CD14-positive monocyte (primary cell): ENCODE results near the gene RBMS3. TPM values are rescaled to one million over a fixed set of nuclear protein-coding genes. Genes with fewer than 3 reads are reported as not detected.

Source experiments
- DNase-seq, 3 donors: peaks; one replicate each; pipeline ENCODE4 v3.0.0-alpha.2; 2011 to 2022
- H2AFZ ChIP-seq: 2 replicates; pipeline ENCODE4 v1.6.0; 2012; ENCODE audit warnings: mild to moderate bottlenecking, low read depth, low read length, inconsistent platforms; ENCODE audit not compliant: insufficient read depth, poor library complexity, severe bottlenecking
- H3K27ac ChIP-seq, 2 donors: 1 replicate in 1 of 2; 2 replicates in 1 of 2; pipeline ENCODE4 v1.5.1; 2012 to 2013; ENCODE audit warnings: low read length in 2 of 2, control low read depth in 1 of 2, inconsistent platforms in 1 of 2, low read depth in 1 of 2, mild to moderate bottlenecking in 1 of 2
- H3K27me3 ChIP-seq, 2 donors: one replicate each; pipeline versions ENCODE4 v1.6.0 to v1.6.1; 2011 to 2013; ENCODE audit warnings: low read length in 2 of 2; ENCODE audit not compliant: control insufficient read depth in 2 of 2, insufficient read depth in 2 of 2
- H3K36me3 ChIP-seq, 2 donors: replicated peaks in 1 of 2; 1 replicate in 1 of 2; 2 replicates in 1 of 2; pipeline versions ENCODE4 v1.5.1 to v1.6.1; 2012 to 2013; ENCODE audit warnings: low read length in 2 of 2, control low read depth in 1 of 2, inconsistent platforms in 1 of 2, mild to moderate bottlenecking in 1 of 2; ENCODE audit not compliant: insufficient read depth in 2 of 2, control insufficient read depth in 1 of 2
- H3K4me1 ChIP-seq, 2 donors: 1 replicate in 1 of 2; 2 replicates in 1 of 2; pipeline versions ENCODE4 v1.5.1 to v1.6.1; 2012 to 2013; ENCODE audit warnings: low read length in 2 of 2, control low read depth in 1 of 2, inconsistent platforms in 1 of 2, mild to moderate bottlenecking in 1 of 2, moderate library complexity in 1 of 2; ENCODE audit not compliant: insufficient read depth in 2 of 2, control insufficient read depth in 1 of 2
- H3K4me2 ChIP-seq: replicated peaks from 2 replicates; pipeline ENCODE3; 2012; ENCODE audit warnings: low read length, moderate library complexity, mild to moderate bottlenecking; ENCODE audit not compliant: poor library complexity, severe bottlenecking; ENCODE audit errors: extremely low read depth
- H3K4me3 ChIP-seq, 3 experiments: fragments of 200-600 bp in 1 of 3; sonication (generic) in 1 of 3; replicated peaks in 1 of 3; 1 replicate in 2 of 3; 2 replicates in 1 of 3; pipeline ENCODE4 v1.5.1; 2011 to 2013; ENCODE audit warnings: low read length in 3 of 3, mild to moderate bottlenecking in 3 of 3, control low read depth in 2 of 3, low read depth in 2 of 3, inconsistent platforms in 1 of 3, moderate library complexity in 1 of 3
- H3K79me2 ChIP-seq: 2 replicates; pipeline ENCODE4 v1.6.0; 2012; ENCODE audit warnings: mild to moderate bottlenecking, control low read depth, inconsistent platforms, low read length, moderate library complexity; ENCODE audit not compliant: insufficient read depth
- H3K9ac ChIP-seq: 2 replicates; pipeline ENCODE4 v1.6.0; 2017; ENCODE audit warnings: low read length, mild to moderate bottlenecking; ENCODE audit not compliant: insufficient read depth, poor library complexity, severe bottlenecking
- H3K9me3 ChIP-seq, 2 donors: replicated peaks in 1 of 2; 1 replicate in 1 of 2; 2 replicates in 1 of 2; pipeline versions ENCODE4 v1.5.1 to v1.6.1; 2012 to 2013; ENCODE audit warnings: low read length in 2 of 2, control low read depth in 1 of 2; ENCODE audit not compliant: control insufficient read depth in 1 of 2, insufficient read depth in 1 of 2
- H4K20me1 ChIP-seq: 2 replicates; pipeline ENCODE4 v1.6.0; 2012; ENCODE audit warnings: mild to moderate bottlenecking, low read length, control low read depth, moderate library complexity; ENCODE audit not compliant: insufficient read depth
- H3K27ac Mint-ChIP-seq, 7 donors: one replicate each; pipeline ENCODE4 v1.8.0; 2020; ENCODE audit warnings: mild to moderate bottlenecking in 7 of 7, mixed read lengths in 7 of 7, moderate library complexity in 6 of 7, inconsistent platforms in 2 of 7
- H3K27me3 Mint-ChIP-seq, 3 donors: one replicate each; pipeline ENCODE4 v1.8.0; 2021 to 2022; ENCODE audit warnings: low read depth in 3 of 3, mild to moderate bottlenecking in 3 of 3, mixed read lengths in 3 of 3, moderate library complexity in 3 of 3, inconsistent platforms in 1 of 3
- H3K36me3 Mint-ChIP-seq, 2 donors: one replicate each; pipeline ENCODE4 v1.8.0; 2020; ENCODE audit warnings: mixed read lengths in 2 of 2, inconsistent platforms in 1 of 2, mild to moderate bottlenecking in 1 of 2
- H3K4me1 Mint-ChIP-seq: one replicate; pipeline ENCODE4 v1.8.0; 2020; ENCODE audit warnings: mild to moderate bottlenecking, mixed read lengths
- H3K4me3 Mint-ChIP-seq, 2 donors: one replicate each; pipeline ENCODE4 v1.8.0; 2020; ENCODE audit warnings: mild to moderate bottlenecking in 2 of 2, mixed read lengths in 2 of 2, moderate library complexity in 1 of 2
- H3K9me3 Mint-ChIP-seq, 7 donors: one replicate each; pipeline ENCODE4 v1.8.0; 2020 to 2022; ENCODE audit warnings: mixed read lengths in 7 of 7, mild to moderate bottlenecking in 6 of 7, moderate library complexity in 6 of 7, inconsistent platforms in 2 of 7
- WGBS: methylation state at CpG from one replicate; pipeline ENCODE4 v1.1.5; 2013; ENCODE audit warnings: missing lambda C conversion rate; ENCODE audit not compliant: insufficient coverage; 5-methylcytosine and 5-hydroxymethylcytosine counted together
- intact Hi-C, 2 donors: fragments of 100-400 bp; cut with micrococcal nuclease; formaldehyde crosslinking; loops; one replicate each; pipeline versions ENCODE4 v1.15.0 to v1.15.1; 2023
- polyA plus RNA-seq, 3 donors: library from polyadenylated mRNA; depleted of rRNA in 1 of 3; unstranded in 2 of 3; stranded (reverse) in 1 of 3; fragments of 300-500 nt in 2 of 3; fragments of >200 nt in 1 of 3; fragmentation: Illumina TruSeq in 2 of 3; gene quantifications; 1 replicate in 2 of 3; 2 replicates in 1 of 3; pipeline ENCODE4 v1.2.3, GENCODE V29; 2012 to 2021
- TF ChIP-seq, protein P1 (sequence below): fragments of 200-600 bp; IDR thresholded peaks from one replicate; pipeline ENCODE4 v1.8.0; 2022; ENCODE audit warnings: antibody characterized with exemption, mild to moderate bottlenecking

RBMS3 gene
- polyA plus RNA-seq, 3 donors: not detected

DNA sequence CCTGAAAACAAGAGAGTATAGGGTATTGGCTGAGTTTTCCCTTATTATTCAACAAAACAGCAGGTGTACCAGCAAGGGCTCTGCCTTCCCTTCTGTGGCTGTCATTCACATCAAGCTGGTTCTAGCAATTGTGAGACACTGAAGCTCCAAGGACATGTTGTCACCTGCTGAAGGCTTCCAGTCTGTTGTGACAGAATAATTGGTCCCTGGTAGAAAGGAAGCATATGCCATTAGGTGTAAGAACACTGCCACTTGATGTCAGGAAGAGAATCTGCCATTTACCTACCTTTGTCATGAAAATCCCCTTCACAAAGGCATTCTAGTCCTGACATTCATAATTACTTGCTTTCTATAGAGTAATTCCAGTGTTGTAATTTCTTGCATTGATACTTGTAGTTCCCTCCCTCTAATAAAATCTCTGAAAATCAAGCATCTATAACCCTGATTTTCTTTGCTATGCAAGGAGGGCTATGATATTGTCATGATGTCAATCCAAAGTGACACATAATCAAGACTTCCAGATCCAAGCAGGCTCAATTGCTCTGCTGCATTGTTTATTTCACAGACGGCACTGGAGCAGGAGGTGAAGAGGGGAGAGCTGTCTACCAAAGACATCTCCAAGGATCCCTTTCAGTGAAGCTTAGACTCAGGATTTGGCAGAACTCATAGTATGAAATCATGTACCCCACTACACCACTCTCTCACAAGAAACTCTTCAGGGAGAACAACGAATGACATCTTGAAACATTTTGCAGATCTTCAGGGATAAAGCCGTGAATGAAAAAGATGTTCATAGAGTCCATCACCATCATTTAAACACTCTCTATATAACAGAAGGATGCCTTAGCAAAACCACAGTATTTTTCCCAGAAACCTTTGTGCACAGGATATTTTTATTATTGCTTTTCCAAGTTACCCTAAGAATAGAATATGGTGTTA is 425.3 kb downstream of the RBMS3 start:
- Mint-ChIP-seq H3K27me3 (no peaks in the 10 kb centered on the region), H3K9me3 (peaks cover 6 to 16% (median 10%) of the 10 kb centered on the region in 7 donors), H3K4me3 (no peak overlapping the region), H3K4me1 (no peaks in the 10 kb centered on the region), H3K27ac (no peak overlapping the region), H3K36me3 (no peaks in the 10 kb centered on the region)
- H3K27ac ChIP-seq: no peak overlapping the region
- intact Hi-C loops: no loop called here
- no peak overlapping the region for H2AFZ ChIP-seq
- H3K79me2 ChIP-seq: no peaks in the 10 kb centered on the region
- H3K27me3 ChIP-seq: no peaks in the 10 kb centered on the region
- no peak overlapping the region for H3K4me2 ChIP-seq
- H3K36me3 ChIP-seq: no peaks in the 10 kb centered on the region
- H3K9me3 ChIP-seq: peaks cover 0 to 15% of the 10 kb centered on the region in 2 donors
- WGBS: 70% methylated on average over 2 of the region's 3 CpGs
- DNase-seq: no peak
- TF ChIP-seq, protein P1, sequence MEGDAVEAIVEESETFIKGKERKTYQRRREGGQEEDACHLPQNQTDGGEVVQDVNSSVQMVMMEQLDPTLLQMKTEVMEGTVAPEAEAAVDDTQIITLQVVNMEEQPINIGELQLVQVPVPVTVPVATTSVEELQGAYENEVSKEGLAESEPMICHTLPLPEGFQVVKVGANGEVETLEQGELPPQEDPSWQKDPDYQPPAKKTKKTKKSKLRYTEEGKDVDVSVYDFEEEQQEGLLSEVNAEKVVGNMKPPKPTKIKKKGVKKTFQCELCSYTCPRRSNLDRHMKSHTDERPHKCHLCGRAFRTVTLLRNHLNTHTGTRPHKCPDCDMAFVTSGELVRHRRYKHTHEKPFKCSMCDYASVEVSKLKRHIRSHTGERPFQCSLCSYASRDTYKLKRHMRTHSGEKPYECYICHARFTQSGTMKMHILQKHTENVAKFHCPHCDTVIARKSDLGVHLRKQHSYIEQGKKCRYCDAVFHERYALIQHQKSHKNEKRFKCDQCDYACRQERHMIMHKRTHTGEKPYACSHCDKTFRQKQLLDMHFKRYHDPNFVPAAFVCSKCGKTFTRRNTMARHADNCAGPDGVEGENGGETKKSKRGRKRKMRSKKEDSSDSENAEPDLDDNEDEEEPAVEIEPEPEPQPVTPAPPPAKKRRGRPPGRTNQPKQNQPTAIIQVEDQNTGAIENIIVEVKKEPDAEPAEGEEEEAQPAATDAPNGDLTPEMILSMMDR: no peak
- H3K4me3 ChIP-seq: no peak overlapping the region
- H3K4me1 ChIP-seq: no peaks in the 10 kb centered on the region
- no peak overlapping the region for H3K9ac ChIP-seq
- no peaks in the 10 kb centered on the region for H4K20me1 ChIP-seq

DNA sequence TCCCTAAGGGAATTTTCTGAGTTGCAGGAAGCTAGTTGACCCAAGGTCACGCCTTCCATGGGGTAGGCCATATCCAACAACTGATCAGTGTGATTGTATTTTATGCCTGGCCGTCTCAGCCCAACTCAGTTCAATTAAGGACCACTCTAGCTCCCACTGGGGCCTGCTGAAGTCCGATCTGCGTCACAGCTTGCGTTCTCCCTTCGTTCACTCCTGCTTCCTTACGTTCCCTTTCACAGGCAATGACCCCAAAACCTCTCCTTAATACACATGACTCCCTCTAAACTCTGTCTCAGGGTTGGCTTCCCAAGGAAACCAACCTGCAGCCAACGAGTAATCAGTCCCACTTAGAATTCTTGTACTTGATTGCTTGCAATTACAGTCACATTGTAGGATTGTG is 428.0 kb downstream of the RBMS3 start:
- no peak for DNase-seq
- no peaks in the 10 kb centered on the region for H3K4me1 Mint-ChIP-seq
- H3K27me3 Mint-ChIP-seq: no peaks in the 10 kb centered on the region
- Histone ChIP-seq H3K4me1 (no peaks in the 10 kb centered on the region), H3K9ac (no peak overlapping the region), H3K27ac (no peak overlapping the region), H3K79me2 (no peaks in the 10 kb centered on the region), H3K4me2 (no peak overlapping the region), H3K27me3 (no peaks in the 10 kb centered on the region), H4K20me1 (no peaks in the 10 kb centered on the region), H2AFZ (no peak overlapping the region), H3K4me3 (no peak overlapping the region), H3K36me3 (no peaks in the 10 kb centered on the region), H3K9me3 (no peaks in the 10 kb centered on the region)
- no peak overlapping the region for H3K4me3 Mint-ChIP-seq
- WGBS: 92% methylated on average over 8 of the region's 8 CpGs
- TF ChIP-seq, protein P1: no peak
- intact Hi-C loops: no loop called here
- H3K27ac Mint-ChIP-seq: no peak overlapping the region
- H3K9me3 Mint-ChIP-seq: peaks cover 0 to 2% (median 0%) of the 10 kb centered on the region in 7 donors
- no peaks in the 10 kb centered on the region for H3K36me3 Mint-ChIP-seq
